GM23338 (cell line): ENCODE results near the gene WDR73. TPM values are rescaled to one million over a fixed set of nuclear protein-coding genes. Genes with fewer than 3 reads are reported as not detected.

ENCODE experiments used
- ATAC-seq: fragments of 200-7000 bp; cut with Tn5 transposase; 3 replicates; pipeline ENCODE4 v1.9.1; 2020
- DNase-seq: peaks from one replicate; pipeline ENCODE4 v3.0.0-alpha.2; 2015; ENCODE audit warnings: low spot score
- H2AFZ ChIP-seq: fragments of 200-600 bp; sonication (generic); 2 replicates; pipeline ENCODE4 v1.8.0; 2016; ENCODE audit warnings: antibody characterized with exemption, mild to moderate bottlenecking, moderate library complexity
- H3F3A ChIP-seq: fragments of 200-600 bp; sonication (generic); replicated peaks from 2 replicates; pipeline ENCODE4 v1.8.0; 2017; ENCODE audit warnings: antibody characterized with exemption, mixed run types, low read depth
- H3K27ac ChIP-seq: fragments of 200-600 bp; sonication (generic); 2 replicates; pipeline ENCODE4 v1.6.1; 2016; ENCODE audit warnings: low read depth
- H3K27me3 ChIP-seq: fragments of 200-600 bp; sonication (generic); 2 replicates; pipeline ENCODE4 v1.8.0; 2016; ENCODE audit warnings: mild to moderate bottlenecking, mixed run types, moderate library complexity; ENCODE audit not compliant: insufficient read depth
- H3K36me3 ChIP-seq: fragments of 200-600 bp; sonication (generic); 2 replicates; pipeline ENCODE4 v1.8.0; 2016; ENCODE audit warnings: mild to moderate bottlenecking; ENCODE audit not compliant: insufficient read depth
- H3K4me1 ChIP-seq: fragments of 200-600 bp; sonication (generic); 2 replicates; pipeline ENCODE4 v1.8.0; 2016; ENCODE audit warnings: mild to moderate bottlenecking, moderate library complexity; ENCODE audit not compliant: insufficient read depth
- H3K4me2 ChIP-seq: fragments of 200-600 bp; sonication (generic); 2 replicates; pipeline ENCODE4 v1.7.1; 2017; ENCODE audit warnings: mixed run types
- H3K4me3 ChIP-seq: fragments of 200-600 bp; sonication (generic); 2 replicates; pipeline ENCODE4 v1.6.1; 2016; ENCODE audit warnings: mixed run types
- H3K79me2 ChIP-seq: fragments of 200-600 bp; sonication (generic); replicated peaks from 2 replicates; pipeline ENCODE4 v1.8.0; 2017; ENCODE audit warnings: mild to moderate bottlenecking; ENCODE audit not compliant: insufficient read depth
- H3K9me2 ChIP-seq: fragments of 200-600 bp; sonication (generic); 2 replicates; pipeline ENCODE4 v1.8.0; 2017; ENCODE audit not compliant: insufficient read depth
- H4K20me1 ChIP-seq: fragments of 200-600 bp; sonication (generic); replicated peaks from 2 replicates; pipeline ENCODE4 v1.8.0; 2017; ENCODE audit warnings: mild to moderate bottlenecking; ENCODE audit not compliant: insufficient read depth
- H3K27ac Mint-ChIP-seq: 2 replicates; pipeline ENCODE4 v1.8.0; 2020; ENCODE audit warnings: inconsistent platforms, mild to moderate bottlenecking, moderate library complexity, mixed read lengths
- H3K27me3 Mint-ChIP-seq: 3 replicates; pipeline ENCODE4 v1.8.0; 2022; ENCODE audit warnings: low read depth, mild to moderate bottlenecking, moderate library complexity, mixed read lengths, inconsistent platforms; ENCODE audit not compliant: insufficient read depth, poor library complexity
- H3K36me3 Mint-ChIP-seq: 3 replicates; pipeline ENCODE4 v1.8.0; 2021; ENCODE audit warnings: low read depth, mild to moderate bottlenecking, inconsistent platforms, moderate library complexity, mixed read lengths
- H3K4me1 Mint-ChIP-seq: 3 replicates; pipeline ENCODE4 v1.8.0; 2020; ENCODE audit warnings: mild to moderate bottlenecking, inconsistent platforms, mixed read lengths
- H3K4me3 Mint-ChIP-seq: 3 replicates; pipeline ENCODE4 v1.8.0; 2021; ENCODE audit warnings: moderate library complexity, mild to moderate bottlenecking, inconsistent platforms, mixed read lengths
- H3K9me3 Mint-ChIP-seq: 3 replicates; pipeline ENCODE4 v1.8.0; 2020; ENCODE audit warnings: moderate library complexity, mild to moderate bottlenecking, inconsistent platforms, mixed read lengths
- CREB1 ChIP-seq: fragments of 250-450 bp; sonication (Bioruptor Pico); IDR thresholded peaks from 2 replicates; pipeline ENCODE4 v1.5.0; 2020; ENCODE audit warnings: low read depth, mild to moderate bottlenecking, moderate library complexity
- CTCF ChIP-seq, 2 experiments: fragments of 200-600 bp in 1 of 2; sonication (generic) in 1 of 2; conservative IDR thresholded peaks; 2 replicates each; pipeline versions ENCODE4 v1.5.1 to v1.6.1; 2016 to 2017; ENCODE audit warnings: antibody characterized with exemption in 2 of 2, low read depth in 2 of 2, mild to moderate bottlenecking in 2 of 2, moderate library complexity in 1 of 2
- ETS1 ChIP-seq: IDR thresholded peaks from 2 replicates; pipeline ENCODE4 v1.6.1; 2016; ENCODE audit warnings: antibody characterized with exemption
- EZH2phosphoT487 ChIP-seq: fragments of 200-600 bp; sonication (generic); IDR thresholded peaks from one replicate; pipeline ENCODE4 v1.8.1; 2018; ENCODE audit warnings: antibody characterized with exemption; ENCODE audit not compliant: unreplicated experiment
- JUNB ChIP-seq: IDR thresholded peaks from one replicate; pipeline ENCODE4 v1.6.1; 2016; ENCODE audit warnings: antibody characterized with exemption; ENCODE audit not compliant: unreplicated experiment
- POLR2AphosphoS5 ChIP-seq: IDR thresholded peaks from 2 replicates; pipeline ENCODE4 v1.6.1; 2016; ENCODE audit warnings: antibody characterized with exemption, low read depth
- ZNF114 ChIP-seq: fragments of 250-450 bp; sonication (Bioruptor Pico); IDR thresholded peaks from 2 replicates; pipeline ENCODE4 v1.5.0; 2020; ENCODE audit warnings: mild to moderate bottlenecking, moderate library complexity
- ZNF331 ChIP-seq: fragments of 250-450 bp; sonication (Bioruptor Pico); IDR thresholded peaks from 2 replicates; pipeline ENCODE4 v1.5.0; 2020; ENCODE audit warnings: low read depth, mild to moderate bottlenecking, moderate library complexity
- ZNF462 ChIP-seq: fragments of 250-450 bp; sonication (Bioruptor Pico); IDR thresholded peaks from 2 replicates; pipeline ENCODE4 v1.5.0; 2020; ENCODE audit warnings: mild to moderate bottlenecking, moderate library complexity
- polyA plus RNA-seq: library from polyadenylated mRNA; unstranded; fragments of >200 nt; fragmentation: Nextera tagmentation; extraction: Ambion mirVana; gene quantifications from 2 replicates; pipeline ENCODE4 v1.2.1, GENCODE V29; 2016
- total RNA-seq: library from RNA; depleted of rRNA; stranded (reverse); fragments of >200 nt; shearing (Covaris generic); gene quantifications from 2 replicates; pipeline ENCODE4 v1.2.3, GENCODE V29; 2014

The WDR73 gene
- total and polyA plus RNA-seq, 2 experiments from 2014 or later: 14.8 to 25.2 TPM

GRCh38 chr15:84621358-84621979, 32.6 kb downstream of the WDR73 start:
- peaks cover 22% of the 10 kb centered on the region for H3K27me3 Mint-ChIP-seq
- peaks cover 98% of the 10 kb centered on the region for H3K36me3 Mint-ChIP-seq
- H3K9me3 Mint-ChIP-seq: peaks cover 71% of the 10 kb centered on the region
- H3K4me3 Mint-ChIP-seq: no peak overlapping the region
- H3K4me2 ChIP-seq: no peak overlapping the region
- H3K36me3 ChIP-seq: peaks cover 66% of the 10 kb centered on the region
- TF ChIP-seq POLR2AphosphoS5: no peak
- TF ChIP-seq EZH2phosphoT487: no peak
- TF ChIP-seq CTCF (conservative IDR thresholded peaks at IDR 0.05; ENCODE audit: low read depth in 2 of 2): no peak
- no peak for TF ChIP-seq ETS1
- H3K4me1 Mint-ChIP-seq: peaks cover 8% of the 10 kb centered on the region
- H3K27me3 ChIP-seq: no peaks in the 10 kb centered on the region
- peaks cover 31% of the 10 kb centered on the region for H4K20me1 ChIP-seq
- DNase-seq: no peak
- 0 out of 2 replicates have a peak, but pooled peaks cover 15% of the 10 kb centered on the region for H3F3A ChIP-seq
- no peak overlapping the region for H3K27ac Mint-ChIP-seq
- no peak overlapping the region for H3K27ac ChIP-seq
- H3K4me1 ChIP-seq: peaks cover 1% of the 10 kb centered on the region; the same call in 1 of the 2 replicates
- no peak overlapping the region for H3K4me3 ChIP-seq
- no peak overlapping the region for H2AFZ ChIP-seq
- no peak for ATAC-seq
- H3K79me2 ChIP-seq: peaks cover 71% of the 10 kb centered on the region
- H3K9me2 ChIP-seq: peaks cover 4% of the 10 kb centered on the region; the same call in 1 of the 2 replicates

- Histone ChIP-seq H3K27ac (no peak overlapping the region), H2AFZ (no peak overlapping the region), H3K79me2 (peaks cover 80% of the 10 kb centered on the region), H3K4me1 (peaks cover 7% of the 10 kb centered on the region; the same call in 1 of the 2 replicates), H4K20me1 (peaks cover 37% of the 10 kb centered on the region), H3K9me2 (peaks cover 4% of the 10 kb centered on the region; the same call in 1 of the 2 replicates), H3K27me3 (no peaks in the 10 kb centered on the region), H3F3A (0 out of 2 replicates have a peak, but pooled peaks cover 13% of the 10 kb centered on the region), H3K4me2 (no peak overlapping the region), H3K36me3 (peaks cover 66% of the 10 kb centered on the region), H3K4me3 (no peak overlapping the region)
- no peak for DNase-seq
- peaks cover 23% of the 10 kb centered on the region for H3K27me3 Mint-ChIP-seq
- peaks cover 71% of the 10 kb centered on the region for H3K9me3 Mint-ChIP-seq
- no peak overlapping the region for H3K4me3 Mint-ChIP-seq
- H3K4me1 Mint-ChIP-seq: peaks cover 13% of the 10 kb centered on the region
- H3K36me3 Mint-ChIP-seq: peaks cover 96% of the 10 kb centered on the region
- ATAC-seq: no peak
- no peak overlapping the region for H3K27ac Mint-ChIP-seq
- TF ChIP-seq EZH2phosphoT487 (no peak), CTCF (conservative IDR thresholded peaks at IDR 0.05; ENCODE audit: low read depth in 2 of 2) (no peak), ZNF114 (CRISPR knock-in tag) (no peak), ZNF462 (no peak), POLR2AphosphoS5 (no peak), ZNF331 (no peak), JUNB (no peak), CREB1 (CRISPR knock-in tag) (no peak)
Measured at GRCh38 chr15:84620626-84621025, 33.5 kb downstream of the WDR73 start.
